ENCODE data around the gene PKM.

Gene PKM

GRCh38 chr15:72199721-72200212, 31.2 kb downstream of the PKM start:
- peak; percentile 61 to 65 for DNase-seq

DNA sequence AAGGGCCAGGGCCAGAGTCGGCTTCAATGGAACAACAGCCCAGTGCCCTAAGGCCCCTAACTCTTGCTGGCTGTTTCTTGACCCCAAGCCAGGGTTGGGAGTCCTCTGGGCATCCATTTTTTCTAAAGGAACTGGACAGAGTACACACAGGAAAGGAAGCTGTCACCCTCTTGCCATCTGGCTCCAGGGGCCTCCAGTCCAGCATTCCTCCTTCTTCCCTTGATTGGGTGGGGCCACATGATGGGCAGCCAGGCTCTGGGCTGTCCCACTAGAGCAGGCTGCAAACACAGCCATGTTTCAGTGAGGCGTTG, 31.8 kb downstream of the PKM start:
- DNase-seq, result no peak

- DNase-seq, result no peak
These were observed 32.4 kb downstream of the PKM start for GRCh38 chr15:72198356-72199204.

- peak; percentile 22 to 46 for DNase-seq
These were observed 33.3 kb downstream of the PKM start, which contains the start of gene GRAMD2A for GRCh38 chr15:72197460-72198355. Gene GRAMD2A, minus strand, starts transcription at chr15:72197787.

DNA sequence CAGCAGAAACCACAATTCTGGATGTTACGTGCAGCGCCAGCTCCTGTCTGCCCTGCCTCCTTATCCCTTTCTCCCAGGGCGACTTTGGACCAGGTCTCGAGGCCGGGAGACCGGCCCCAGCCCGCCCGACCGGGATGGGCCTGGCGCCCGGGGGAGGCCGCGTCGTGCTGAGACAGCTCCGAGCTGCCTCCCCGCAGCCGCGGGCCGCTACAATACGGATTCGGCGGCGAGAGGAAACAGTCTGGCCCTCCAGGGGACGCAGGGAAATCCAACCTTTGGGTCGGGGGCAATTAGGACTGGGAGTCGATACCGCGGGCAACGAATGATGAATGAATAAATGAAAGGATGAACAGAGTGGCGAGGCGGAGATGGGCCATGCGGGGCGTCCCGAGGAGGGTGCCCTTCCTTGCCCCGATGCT, 33.9 kb downstream of the PKM start:
- no peak for DNase-seq

GRCh38 chr15:72196409-72197040, 34.5 kb downstream of the PKM start:
- DNase-seq, result no peak

GRCh38 chr15:72195101-72195511, 35.9 kb downstream of the PKM start:
- DNase-seq, result no peak

DNA sequence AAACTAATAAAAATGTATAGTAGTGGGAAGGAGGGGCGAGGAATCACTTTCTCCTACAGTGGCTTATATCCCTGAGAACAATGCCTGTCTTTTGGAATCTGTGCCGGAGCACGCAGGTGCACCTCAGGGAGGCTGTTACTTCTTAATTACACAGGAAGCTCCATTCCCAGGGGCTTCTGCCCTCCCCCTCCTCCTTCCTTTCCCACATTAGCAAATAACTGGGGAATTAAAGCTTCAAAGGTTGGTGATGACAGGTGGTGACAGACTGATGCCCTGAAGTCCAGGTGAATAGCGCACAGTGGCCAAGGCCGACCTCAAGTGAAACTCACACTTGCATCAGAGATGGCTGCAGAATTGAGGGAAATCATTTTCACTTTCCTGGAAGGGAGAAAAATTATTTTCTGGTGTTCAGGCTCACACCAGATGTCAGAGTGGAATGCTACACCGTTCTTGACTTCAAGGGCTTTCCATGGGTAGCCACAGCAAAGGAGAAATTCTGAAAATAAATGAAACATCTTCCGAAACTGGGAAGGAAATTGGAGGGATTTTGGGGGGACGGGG, 37.1 kb downstream of the PKM start:
- no peak for DNase-seq

GRCh38 chr15:72192416-72192815, 38.6 kb downstream of the PKM start:
- DNase-seq, result no peak

GRCh38 chr15:72189250-72189902, 41.6 kb downstream of the PKM start:
- no peak for DNase-seq

DNA sequence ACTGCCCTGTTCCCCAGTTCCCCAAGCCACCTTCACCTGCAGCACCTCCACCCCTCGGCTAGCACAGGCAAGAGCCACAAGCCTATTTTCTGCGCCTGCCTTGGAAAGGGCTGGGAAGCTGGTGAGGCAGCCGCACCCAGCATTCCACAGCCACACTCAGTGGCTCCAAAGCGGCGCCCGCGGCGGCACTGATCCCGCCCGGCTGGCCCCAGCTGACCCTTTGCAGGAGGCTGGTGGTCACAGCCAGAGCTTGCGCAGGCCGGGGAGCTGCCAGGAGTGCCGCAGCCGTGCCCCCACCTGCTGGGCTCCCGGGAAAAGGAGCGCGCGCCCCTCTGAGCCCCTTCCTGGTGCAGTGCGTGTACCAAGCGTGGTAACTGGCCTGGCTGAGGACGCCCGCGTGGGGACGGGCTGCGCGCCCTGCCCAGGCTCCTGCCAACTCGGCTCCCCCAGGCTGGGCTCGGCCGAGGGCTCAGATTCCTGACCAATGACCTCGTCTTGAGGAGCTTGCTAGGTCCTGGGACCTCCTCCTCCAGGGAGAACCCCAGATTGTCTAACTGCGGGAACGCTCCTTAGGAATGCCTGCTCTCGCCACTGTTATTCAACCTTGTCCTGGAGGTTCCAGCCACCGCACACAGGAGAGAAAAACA, 46.7 kb downstream of the PKM start:
- no peak for DNase-seq

DNA sequence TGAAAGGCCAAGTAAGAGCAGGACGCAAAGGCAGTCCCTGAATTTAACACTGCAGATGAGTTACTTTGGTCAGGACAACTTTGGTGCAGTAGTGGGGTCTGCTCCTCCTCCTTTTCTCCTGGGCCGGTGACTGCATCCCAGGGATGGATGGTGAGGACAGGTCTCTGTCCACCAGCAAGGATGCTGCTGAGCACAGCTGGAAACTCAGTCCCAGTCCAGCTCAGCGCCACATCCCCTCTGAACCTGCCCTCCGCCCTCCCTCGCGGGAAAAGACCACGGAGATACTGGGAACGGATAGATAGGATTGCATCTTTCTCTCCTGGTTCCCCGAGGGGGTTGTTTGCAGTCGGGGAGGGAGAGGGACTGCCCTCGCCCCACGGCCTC, 47.2 kb downstream of the PKM start:
- DNase-seq, result no peak

DNA sequence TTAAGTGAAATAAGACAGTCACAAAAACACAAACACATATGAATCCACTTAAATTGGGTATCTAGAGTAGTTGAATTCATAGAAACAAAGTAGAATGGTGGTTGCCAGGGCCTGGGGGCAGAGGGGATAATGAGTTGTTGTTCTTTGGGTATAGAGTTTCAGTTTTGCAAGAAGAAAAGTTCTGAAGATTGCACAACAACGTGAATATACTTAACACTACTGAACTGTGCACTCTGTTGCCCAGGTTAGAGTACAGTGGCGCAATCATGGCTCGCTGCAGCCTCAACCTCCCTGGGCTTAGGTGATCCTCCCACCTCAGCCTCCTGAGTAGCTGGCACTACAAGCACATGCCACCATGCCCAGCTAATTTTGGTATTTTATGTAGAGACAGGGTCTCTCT, 48.3 kb downstream of the PKM start:
- DNase-seq, result no peak

DNA sequence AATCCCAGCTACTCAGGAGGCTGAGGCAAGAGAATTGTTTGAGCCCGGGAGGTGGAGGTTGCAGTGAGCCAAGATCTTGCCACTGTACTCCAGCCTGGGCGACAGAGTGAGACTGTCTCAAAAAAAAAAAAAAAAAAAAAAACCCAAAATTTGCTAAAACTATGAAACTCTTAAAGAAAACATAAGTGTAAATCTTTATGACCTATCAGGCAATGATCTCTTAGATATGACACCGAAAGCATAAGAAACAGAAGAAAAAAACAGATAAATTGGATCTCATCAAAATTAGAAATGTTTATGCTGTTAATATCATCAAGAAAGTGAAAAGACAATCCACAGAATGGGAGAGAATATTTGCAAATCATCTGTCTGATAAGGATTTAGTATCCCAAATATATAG, 48.7 kb downstream of the PKM start:
- no peak for DNase-seq

DNA sequence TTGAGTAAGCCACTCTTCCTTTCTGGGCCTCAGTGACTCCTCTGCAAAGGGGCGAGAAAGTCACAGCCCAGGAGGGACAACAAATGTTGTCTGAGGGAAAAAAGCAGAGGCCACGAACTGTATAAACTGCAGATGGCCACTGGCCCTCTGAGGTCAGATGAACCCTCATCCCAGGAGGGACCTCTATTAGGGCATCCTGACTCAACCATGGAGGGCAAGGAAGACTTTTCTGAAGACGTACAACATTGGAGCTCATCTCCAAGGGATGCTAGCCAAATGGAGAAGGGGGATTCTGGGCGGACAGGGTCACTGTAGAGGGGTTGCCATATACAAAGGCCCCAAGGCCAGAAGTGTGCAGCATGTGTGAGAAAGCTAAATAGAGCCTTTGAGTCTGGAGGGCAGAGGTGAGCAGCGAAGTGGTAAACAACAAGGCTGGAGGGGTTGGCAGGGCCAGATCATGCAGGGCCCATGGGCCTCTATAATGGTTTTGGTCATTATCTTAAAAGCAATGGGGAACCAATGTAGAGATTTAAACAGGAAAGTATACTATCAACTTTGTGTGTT, 50.1 kb downstream of the PKM start:
- DNase-seq, result no peak

- no peak for DNase-seq
These were observed 50.9 kb downstream of the PKM start for GRCh38 chr15:72179950-72180581.

DNA sequence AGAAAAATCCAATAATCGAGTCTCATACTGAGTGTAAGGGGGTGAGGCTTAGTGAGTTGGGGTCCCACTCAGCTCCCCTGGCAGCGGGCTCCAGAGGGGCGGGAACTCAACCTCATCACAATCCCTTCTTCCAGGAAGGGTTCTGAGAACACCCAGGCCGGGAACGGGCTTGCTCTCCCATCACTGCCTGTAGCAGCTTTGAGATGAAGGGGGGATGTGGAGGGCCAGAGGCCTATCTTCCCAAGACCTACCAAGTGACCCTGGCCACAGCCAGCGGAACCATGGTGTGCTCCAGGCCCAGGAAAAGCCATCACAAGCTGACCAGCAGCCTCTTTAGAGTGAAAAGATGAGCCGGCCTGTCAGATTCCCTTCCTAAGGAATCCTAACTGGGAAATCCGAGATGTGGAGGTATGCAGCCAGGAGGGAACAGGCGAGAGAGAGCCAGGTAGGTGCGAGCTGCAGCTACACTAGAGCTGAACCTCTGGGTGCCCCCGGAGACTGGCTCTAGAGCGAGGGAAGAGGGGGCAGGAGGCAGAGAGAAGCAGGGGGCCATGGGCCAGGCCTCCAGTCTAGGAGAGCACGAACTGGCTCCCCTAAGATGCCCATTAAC, 51.9 kb downstream of the PKM start:
- no peak for DNase-seq

GRCh38 chr15:72176743-72177142, 54.2 kb downstream of the PKM start:
- DNase-seq, result no peak

DNA sequence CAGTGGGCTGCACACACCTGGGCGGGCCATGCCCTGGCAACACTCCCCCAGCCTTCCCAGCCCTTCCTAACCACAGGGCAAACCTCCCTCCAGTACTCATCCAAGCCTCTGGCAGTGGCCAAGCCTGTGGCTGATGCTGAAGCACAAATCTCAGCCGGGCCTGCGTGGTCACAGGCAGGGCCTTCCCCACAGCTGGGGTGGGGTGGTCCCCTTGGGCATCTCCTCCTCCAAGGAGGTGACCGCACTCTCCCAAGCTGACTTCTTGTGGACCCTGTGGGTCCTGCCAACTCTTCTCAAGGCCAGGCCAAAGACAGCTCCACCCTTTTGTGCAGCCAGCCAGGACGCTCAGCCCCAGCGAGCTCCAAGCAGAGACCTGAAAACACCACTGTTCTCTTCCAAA, 54.8 kb downstream of the PKM start:
- DNase-seq, result no peak

- no peak for DNase-seq
These were observed 55.6 kb downstream of the PKM start for GRCh38 chr15:72175186-72176044.

All from stimulated activated CD4-positive, alpha-beta T cell treated with anti-CD3 and anti-CD28 coated beads, Interleukin-2, amount 100 ng/mL, for 48 hours (primary cell).